ENCODE results near the gene YBX1.

DNA sequence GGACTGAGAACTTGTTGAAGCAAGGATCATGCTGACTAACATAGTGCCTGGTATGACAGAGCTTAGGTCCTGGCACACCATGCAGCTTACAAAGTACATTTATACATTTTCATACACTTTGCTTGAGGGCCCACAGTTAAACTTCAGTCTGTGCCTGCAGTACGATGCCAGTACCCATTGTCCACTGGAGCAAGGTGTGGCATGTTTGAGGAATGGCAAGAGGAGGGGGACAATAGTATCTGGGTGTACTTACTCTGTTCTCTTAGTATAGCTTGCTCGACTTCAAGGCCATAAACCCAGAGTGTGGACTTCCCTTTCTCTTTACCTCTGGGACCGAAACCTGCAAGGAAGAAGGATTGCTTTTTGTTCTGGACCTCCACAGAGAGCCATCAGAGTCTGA is 6.8 kb upstream of the YBX1 start:
- no peak for TF ChIP-seq POLR2A (IDR thresholded peaks at IDR 0.05)
- TF ChIP-seq, protein P1, sequence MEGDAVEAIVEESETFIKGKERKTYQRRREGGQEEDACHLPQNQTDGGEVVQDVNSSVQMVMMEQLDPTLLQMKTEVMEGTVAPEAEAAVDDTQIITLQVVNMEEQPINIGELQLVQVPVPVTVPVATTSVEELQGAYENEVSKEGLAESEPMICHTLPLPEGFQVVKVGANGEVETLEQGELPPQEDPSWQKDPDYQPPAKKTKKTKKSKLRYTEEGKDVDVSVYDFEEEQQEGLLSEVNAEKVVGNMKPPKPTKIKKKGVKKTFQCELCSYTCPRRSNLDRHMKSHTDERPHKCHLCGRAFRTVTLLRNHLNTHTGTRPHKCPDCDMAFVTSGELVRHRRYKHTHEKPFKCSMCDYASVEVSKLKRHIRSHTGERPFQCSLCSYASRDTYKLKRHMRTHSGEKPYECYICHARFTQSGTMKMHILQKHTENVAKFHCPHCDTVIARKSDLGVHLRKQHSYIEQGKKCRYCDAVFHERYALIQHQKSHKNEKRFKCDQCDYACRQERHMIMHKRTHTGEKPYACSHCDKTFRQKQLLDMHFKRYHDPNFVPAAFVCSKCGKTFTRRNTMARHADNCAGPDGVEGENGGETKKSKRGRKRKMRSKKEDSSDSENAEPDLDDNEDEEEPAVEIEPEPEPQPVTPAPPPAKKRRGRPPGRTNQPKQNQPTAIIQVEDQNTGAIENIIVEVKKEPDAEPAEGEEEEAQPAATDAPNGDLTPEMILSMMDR (IDR thresholded peaks at IDR 0.05): no peak

All from Peyer's patch (tissue), 4 donors.